Endothelial cell of umbilical vein (primary cell): ENCODE results near the gene SPATA2L. TPM values are rescaled to one million over a fixed set of nuclear protein-coding genes. Genes with fewer than 3 reads are reported as not detected.

Experiments
- BruUV-seq: library from RNA; stranded (reverse); fragments of 400-500 nt; replicated peaks from 2 replicates; lab custom pipeline; 2021; lab: Mats Ljungman, UMichigan
- CTCF ChIA-PET: fragments of 300-600, 350-600 bp; sonication (Branson Sonifier 250); formaldehyde crosslinking; loops from one replicate; lab custom pipeline; 2021; ENCODE audit warnings: antibody characterized with exemption, inconsistent platforms; lab: Charles Lee
- POLR2A ChIA-PET: fragments of 300-600, 350-600 bp; sonication (Branson Sonifier 250); formaldehyde crosslinking; loops from one replicate; lab custom pipeline; 2021; ENCODE audit warnings: antibody characterized with exemption, inconsistent platforms; lab: Charles Lee
- DNase-seq: peaks from one replicate; pipeline ENCODE4 v3.0.0-alpha.2; 2011; ENCODE audit warnings: low read depth, low spot score
- FAIRE-seq: peaks from 2 replicates; lab custom pipeline; 2011; peaks lifted over from hg19 to GRCh38; lab: Jason Lieb, UNC
- H2AFZ ChIP-seq: 2 replicates; pipeline ENCODE4 v1.6.0; 2012; ENCODE audit warnings: low read depth, low read length, control low read depth, inconsistent platforms
- H3K27ac ChIP-seq: 2 replicates; pipeline ENCODE4 v1.5.1; 2011; ENCODE audit warnings: low read depth, mild to moderate bottlenecking, control low read depth, low read length, moderate library complexity; ENCODE audit not compliant: insufficient read depth
- H3K27me3 ChIP-seq, 2 experiments: 2 replicates each; pipeline versions ENCODE4 v1.6.0 to v1.6.1; 2011; ENCODE audit warnings: low read length in 2 of 2, mixed read lengths in 1 of 2; ENCODE audit not compliant: control insufficient read depth in 2 of 2, insufficient read depth in 2 of 2
- H3K36me3 ChIP-seq, 2 experiments: 2 replicates in 1 of 2; 3 replicates in 1 of 2; pipeline ENCODE4 v1.5.1; 2011; ENCODE audit warnings: low read length in 2 of 2, mild to moderate bottlenecking in 1 of 2, moderate library complexity in 1 of 2; ENCODE audit not compliant: control insufficient read depth in 2 of 2, insufficient read depth in 2 of 2; ENCODE audit errors: extremely low read depth in 1 of 2
- H3K4me1 ChIP-seq: 3 replicates; pipeline ENCODE4 v1.5.1; 2011; ENCODE audit warnings: mild to moderate bottlenecking, low read length; ENCODE audit not compliant: control insufficient read depth, insufficient read depth; ENCODE audit errors: extremely low read depth
- H3K4me2 ChIP-seq: 2 replicates; pipeline ENCODE4 v1.6.1; 2011; ENCODE audit warnings: low read length, control low read depth, mixed read lengths; ENCODE audit not compliant: insufficient read depth
- H3K4me3 ChIP-seq, 3 experiments: fragments of 200-600 bp in 1 of 3; sonication (generic), shearing (Covaris generic) in 1 of 3; replicated peaks in 1 of 3; 2 replicates each; pipeline ENCODE4 v1.5.1; 2011 to 2016; ENCODE audit warnings: control low read depth in 3 of 3, low read length in 3 of 3, mild to moderate bottlenecking in 2 of 3, inconsistent platforms in 1 of 3, low read depth in 1 of 3, moderate library complexity in 1 of 3; ENCODE audit not compliant: insufficient read depth in 1 of 3
- H3K79me2 ChIP-seq: 2 replicates; pipeline ENCODE4 v1.6.0; 2012; ENCODE audit warnings: low read length, inconsistent platforms; ENCODE audit not compliant: control insufficient read depth, insufficient read depth
- H3K9ac ChIP-seq: replicated peaks from 2 replicates; pipeline ENCODE3; 2011; ENCODE audit warnings: low read length, control low read depth; ENCODE audit not compliant: insufficient read depth; ENCODE audit errors: extremely low read depth
- H3K9me1 ChIP-seq: replicated peaks from 3 replicates; pipeline ENCODE4 v1.6.0; 2011; ENCODE audit warnings: mild to moderate bottlenecking, low read length; ENCODE audit not compliant: control insufficient read depth, insufficient read depth; ENCODE audit errors: extremely low read depth
- H3K9me3 ChIP-seq: replicated peaks from 2 replicates; pipeline ENCODE4 v1.5.1; 2012; ENCODE audit warnings: low read length, inconsistent platforms; ENCODE audit not compliant: control insufficient read depth, insufficient read depth
- H4K20me1 ChIP-seq: replicated peaks from 2 replicates; pipeline ENCODE3; 2011; ENCODE audit warnings: mild to moderate bottlenecking, low read length; ENCODE audit not compliant: control insufficient read depth, insufficient read depth; ENCODE audit errors: extremely low read depth
- CTCF ChIP-seq, 2 donors: IDR thresholded peaks; 1 replicate in 1 of 2; 2 replicates in 1 of 2; pipeline ENCODE4 v1.5.1; 2011; ENCODE audit warnings: low read length in 2 of 2, mild to moderate bottlenecking in 2 of 2, moderate library complexity in 2 of 2, control low read depth in 1 of 2, inconsistent platforms in 1 of 2, low read depth in 1 of 2; ENCODE audit not compliant: insufficient read depth in 1 of 2; ENCODE audit errors: extremely low read depth in 1 of 2
- EZH2 ChIP-seq: IDR thresholded peaks from 2 replicates; pipeline ENCODE4 v1.6.1; 2012; ENCODE audit warnings: borderline replicate concordance, low read depth, mild to moderate bottlenecking, moderate library complexity, low read length, inconsistent platforms; ENCODE audit not compliant: severe bottlenecking
- FOS ChIP-seq: IDR thresholded peaks from 2 replicates; pipeline ENCODE4 v1.6.1; 2011; ENCODE audit warnings: mild to moderate bottlenecking, low read length, moderate library complexity, borderline replicate concordance; ENCODE audit not compliant: insufficient read depth
- GATA2 ChIP-seq: IDR thresholded peaks from 2 replicates; pipeline ENCODE4 v1.7.0; 2011; ENCODE audit warnings: low read depth, mild to moderate bottlenecking, moderate library complexity, mixed read lengths, low read length; ENCODE audit not compliant: insufficient read length, insufficient read depth
- MYC ChIP-seq: IDR thresholded peaks from one replicate; pipeline ENCODE4 v1.6.1; 2011; ENCODE audit warnings: mild to moderate bottlenecking, low read depth, low read length
- POLR2A ChIP-seq: IDR thresholded peaks from 2 replicates; pipeline ENCODE4 v1.6.1; 2012; ENCODE audit warnings: low read depth, mild to moderate bottlenecking, control low read depth, low read length
- POLR2AphosphoS5 ChIP-seq: IDR thresholded peaks from 2 replicates; pipeline ENCODE4 v1.6.1; 2012; ENCODE audit warnings: low read depth, mild to moderate bottlenecking, control low read depth, low read length, moderate library complexity; ENCODE audit not compliant: insufficient read depth
- dilution Hi-C: fragments of 300-500 bp; cut with MboI; formaldehyde crosslinking; loops from one replicate; pipeline ENCODE4 v1.15.0; 2019; ENCODE audit warnings: low sequenced_read_pairs; ENCODE audit not compliant: extremely low pct_ligation_motif_present
- intact Hi-C: fragments of 100-400 bp; cut with micrococcal nuclease; formaldehyde crosslinking; loops from one replicate; pipeline ENCODE4 v1.10.0; 2022
- polyA plus RNA-seq, 4 experiments: library from polyadenylated mRNA; depleted of rRNA in 3 of 4; stranded (reverse) in 3 of 4; unstranded in 1 of 4; fragments of >200 nt; gene quantifications; 2 replicates each; pipeline versions ENCODE4 v1.2.1 to v1.2.3, GENCODE V29; 2011 to 2012; ENCODE audit warnings: missing spikeins in 1 of 4
- total RNA-seq: library from RNA; stranded (reverse); gene quantifications from 2 replicates; pipeline ENCODE4 v1.2.3, GENCODE V29; 2021

Gene SPATA2L
- total and polyA plus RNA-seq, 2 donors (not counting 3 experiments of a cell fraction or from before 2014, with no cell fraction given) = 7.3 to 7.4 TPM

- intact Hi-C loops (no loop called here), dilution Hi-C loops (no loop called here)
- Histone ChIP-seq H3K4me3 (no peak overlapping the region), H3K4me2 (no peak overlapping the region), H3K27me3 (no peaks in the 10 kb centered on the region), H3K36me3 (peaks cover 3 to 26% of the 10 kb centered on the region in 2 experiments), H3K27ac (no peak overlapping the region), H3K9ac (no peak overlapping the region), H3K4me1 (peaks cover 4% of the 10 kb centered on the region), H2AFZ (no peak overlapping the region), H4K20me1 (no peaks in the 10 kb centered on the region), H3K79me2 (peaks cover 9% of the 10 kb centered on the region), H3K9me3 (no peaks in the 10 kb centered on the region), H3K9me1 (no peaks in the 10 kb centered on the region)
- POLR2A ChIA-PET = no interaction called here
- CTCF ChIA-PET = no interaction called here
- BruUV-seq = no TSS peak
- TF ChIP-seq GATA2 = no peak
- TF ChIP-seq CTCF (IDR thresholded peaks at IDR 0.05; ENCODE audit: extremely low read depth in 1 of 2, insufficient read depth in 1 of 2, low read depth in 1 of 2, low read length in 2 of 2) = no peak
- TF ChIP-seq POLR2A = no peak
- TF ChIP-seq FOS = no peak
- TF ChIP-seq MYC = no peak
- TF ChIP-seq EZH2 = no peak
- no peak for TF ChIP-seq POLR2AphosphoS5
- DNase-seq = no peak
- FAIRE-seq = no peak
Observed at GRCh38 chr16:89689142-89689541, 12.4 kb downstream of the SPATA2L start.
